BE2C (cell line): ENCODE results near the gene CCDC93.

ENCODE experiments used
- DNase-seq: peaks from one replicate; pipeline ENCODE4 v3.0.0-alpha.2; 2020
- H3K27me3 ChIP-seq: fragments of 250-450 bp; sonication (Bioruptor Pico); 2 replicates; pipeline ENCODE4 v1.5.1; 2020; ENCODE audit warnings: mild to moderate bottlenecking
- H3K36me3 ChIP-seq: fragments of 250-450 bp; sonication (Bioruptor Pico); 2 replicates; pipeline ENCODE4 v1.5.1; 2020; ENCODE audit warnings: mild to moderate bottlenecking
- H3K4me1 ChIP-seq: fragments of 250-450 bp; sonication (Bioruptor Pico); 2 replicates; pipeline ENCODE4 v1.5.1; 2020
- H3K4me3 ChIP-seq: 2 replicates; pipeline ENCODE4 v1.5.1; 2011; ENCODE audit warnings: low read depth, low read length
- H3K9me3 ChIP-seq: fragments of 250-450 bp; sonication (Bioruptor Pico); 2 replicates; pipeline ENCODE4 v1.5.1; 2020
- CTCF ChIP-seq: IDR thresholded peaks from 2 replicates; pipeline ENCODE4 v1.5.1; 2012; ENCODE audit warnings: mild to moderate bottlenecking, low read depth, low read length

Gene CCDC93

DNA sequence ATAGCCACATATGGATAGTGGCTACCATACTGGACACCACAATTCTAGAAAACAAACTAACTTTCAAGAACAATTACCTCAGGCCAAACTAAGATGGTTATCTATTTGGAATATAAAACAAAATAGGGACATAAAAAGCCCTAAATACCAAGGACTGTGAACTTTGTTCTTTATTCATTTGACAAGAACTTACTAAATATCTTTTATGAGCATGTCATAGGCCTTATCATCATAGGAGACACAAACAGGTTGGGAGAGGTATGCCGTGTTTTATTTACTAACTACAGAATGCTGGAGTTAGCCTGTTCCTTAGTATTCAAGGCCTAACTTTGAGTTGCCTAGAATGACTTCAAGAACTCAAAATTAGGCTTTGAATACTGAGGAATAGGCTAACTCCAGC, 32.1 kb downstream of the CCDC93 start:
- no peak for DNase-seq
- Histone ChIP-seq H3K9me3 (no peaks in the 10 kb centered on the region), H3K4me1 (no peaks in the 10 kb centered on the region), H3K27me3 (no peaks in the 10 kb centered on the region), H3K36me3 (no peaks in the 10 kb centered on the region), H3K4me3 (no peak overlapping the region)
- TF ChIP-seq CTCF, result no peak

DNA sequence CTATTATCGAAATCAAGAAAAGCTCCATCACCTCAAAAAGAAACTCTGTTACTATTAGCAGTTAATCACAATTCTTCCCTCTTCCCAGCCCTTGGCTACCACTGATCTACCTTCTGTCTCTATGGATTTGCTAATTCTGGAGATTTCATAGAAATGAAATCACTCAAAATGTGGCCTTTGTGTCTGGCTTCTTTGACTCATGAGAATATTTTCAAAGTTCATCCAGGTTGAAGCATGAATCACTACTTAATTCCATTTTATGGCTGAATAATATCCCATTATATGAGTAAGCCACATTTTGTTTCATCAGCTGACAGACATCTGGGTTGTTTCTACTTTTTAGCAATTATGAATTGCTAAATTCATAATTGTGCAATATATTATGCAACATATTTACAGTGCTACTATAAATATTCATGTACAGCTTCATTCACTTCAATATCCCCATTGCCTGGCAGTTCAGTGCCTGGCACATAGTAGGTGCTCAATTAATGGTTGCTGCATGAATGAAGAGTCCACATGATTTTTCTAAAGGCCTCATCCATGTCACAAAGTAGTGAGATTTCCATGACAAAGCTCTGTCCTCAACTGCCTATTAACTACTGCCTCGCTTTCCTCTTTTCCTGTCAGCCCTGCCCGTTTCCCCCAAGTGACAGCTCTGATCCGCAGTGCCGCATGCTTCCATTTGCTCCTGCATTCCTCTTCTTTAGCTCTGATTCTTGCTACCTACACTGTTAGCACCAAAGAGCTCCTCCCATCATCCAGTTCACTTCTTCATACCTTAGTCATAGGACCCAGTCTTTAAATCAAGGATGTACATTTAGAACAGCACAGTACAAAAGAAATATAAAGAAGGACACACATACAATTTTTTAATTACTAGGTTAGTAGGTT, 32.8 kb downstream of the CCDC93 start:
- Histone ChIP-seq H3K36me3 (no peaks in the 10 kb centered on the region), H3K27me3 (no peaks in the 10 kb centered on the region), H3K4me1 (no peaks in the 10 kb centered on the region), H3K9me3 (no peaks in the 10 kb centered on the region), H3K4me3 (no peak overlapping the region)
- no peak for DNase-seq
- no peak for TF ChIP-seq CTCF

DNA sequence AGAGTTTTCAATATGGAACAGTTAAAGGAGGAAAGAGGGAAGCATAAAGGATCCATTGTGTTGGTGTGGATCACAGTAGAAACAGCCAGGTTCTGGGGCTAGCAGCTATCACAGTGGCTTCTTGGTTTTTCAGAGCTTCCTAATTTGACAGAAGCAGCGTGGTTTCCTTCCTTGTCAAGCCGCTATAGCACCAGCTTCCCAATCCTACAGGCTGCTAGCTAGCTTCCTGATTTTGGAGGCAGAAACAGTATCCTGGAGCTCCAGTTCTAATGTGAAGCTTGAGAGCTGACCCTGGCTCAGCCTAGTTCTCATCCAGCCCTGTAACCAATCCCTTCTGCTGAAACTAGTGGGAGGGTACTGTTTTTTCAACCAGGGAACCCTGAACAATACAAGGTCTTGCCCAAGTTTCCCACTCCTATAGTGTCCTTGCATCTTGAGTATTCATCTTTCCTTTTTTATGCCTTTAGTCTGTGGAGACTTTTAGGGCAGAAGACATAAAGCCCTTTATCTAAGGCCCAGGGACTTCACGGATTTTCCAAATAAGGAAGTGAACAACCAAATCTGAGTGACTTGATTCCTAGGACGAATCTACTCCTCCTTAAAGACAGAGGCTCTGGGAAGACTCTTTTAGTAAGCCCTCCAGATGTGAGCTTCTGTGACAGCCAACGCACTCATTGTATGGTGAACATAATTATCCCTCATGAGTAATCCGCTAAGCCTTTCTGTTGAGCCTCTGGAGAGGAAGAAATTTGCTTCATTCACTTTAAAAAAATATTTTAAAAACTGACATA, 33.8 kb downstream of the CCDC93 start:
- H3K4me1 ChIP-seq, result no peaks in the 10 kb centered on the region
- no peaks in the 10 kb centered on the region for H3K9me3 ChIP-seq
- DNase-seq, result no peak
- no peak overlapping the region for H3K4me3 ChIP-seq
- no peaks in the 10 kb centered on the region for H3K36me3 ChIP-seq
- no peaks in the 10 kb centered on the region for H3K27me3 ChIP-seq
- no peak for TF ChIP-seq CTCF

- TF ChIP-seq CTCF, result no peak
- no peaks in the 10 kb centered on the region for H3K36me3 ChIP-seq
- no peaks in the 10 kb centered on the region for H3K4me1 ChIP-seq
- DNase-seq, result no peak
- no peaks in the 10 kb centered on the region for H3K9me3 ChIP-seq
- no peaks in the 10 kb centered on the region for H3K27me3 ChIP-seq
- H3K4me3 ChIP-seq, result no peak overlapping the region
Observed at GRCh38 chr2:117977696-117978095, 36.2 kb downstream of the CCDC93 start.

- Histone ChIP-seq H3K4me1 (no peaks in the 10 kb centered on the region), H3K36me3 (no peaks in the 10 kb centered on the region), H3K27me3 (no peaks in the 10 kb centered on the region), H3K4me3 (no peak overlapping the region), H3K9me3 (no peaks in the 10 kb centered on the region)
- TF ChIP-seq CTCF, result no peak
- DNase-seq, result no peak
Observed at GRCh38 chr2:117976581-117976980, 37.3 kb downstream of the CCDC93 start.
